Fibroblast of lung (primary cell): ENCODE data around the gene RIC8A.

Experiments used
- CTCF ChIP-seq, 2 donors: IDR thresholded peaks in 1 of 2; conservative IDR thresholded peaks in 1 of 2; 1 replicate in 1 of 2; 2 replicates in 1 of 2; pipeline ENCODE4 v1.5.1; 2011 to 2012; ENCODE audit warnings: low read length in 2 of 2, control low read depth in 1 of 2, inconsistent platforms in 1 of 2, low read depth in 1 of 2, mild to moderate bottlenecking in 1 of 2
- EZH2 ChIP-seq: IDR thresholded peaks from 2 replicates; pipeline ENCODE4 v1.5.1; 2012; ENCODE audit warnings: low read length, control low read depth, mild to moderate bottlenecking; ENCODE audit errors: missing control alignments

- TF ChIP-seq CTCF (conservative IDR thresholded peaks at IDR 0.05 in 1 of 2, IDR thresholded peaks at IDR 0.05 in 1 of 2; ENCODE audit: low read depth in 1 of 2, low read length in 2 of 2) (no peak), EZH2 (no peak)
Measured at GRCh38 chr11:199004-199581, 8.4 kb upstream of the RIC8A start.
